BJ (cell line): Measurements from ENCODE around the gene B4GALT7. TPM values are rescaled to one million over a fixed set of nuclear protein-coding genes. Genes with fewer than 3 reads are reported as not detected.

ENCODE experiments used
- CTCF ChIA-PET: fragments of 350-600 bp; formaldehyde crosslinking; extraction: SDS; loops from one replicate; lab custom pipeline; 2021; ENCODE audit warnings: antibody characterized with exemption, inconsistent platforms; lab: Yijun Ruan, JAX
- POLR2A ChIA-PET: fragments of 300-600 bp; sonication (Branson Sonifier 250); formaldehyde crosslinking; extraction: SDS; loops from one replicate; lab custom pipeline; 2021; ENCODE audit warnings: antibody characterized with exemption; lab: Charles Lee
- DNase-seq: peaks from one replicate; pipeline ENCODE4 v3.0.0-alpha.2; 2011; ENCODE audit warnings: low read depth
- H3K27me3 ChIP-seq: 2 replicates; pipeline ENCODE4 v1.6.0; 2011; ENCODE audit warnings: low read length; ENCODE audit not compliant: control insufficient read depth, insufficient read depth
- H3K36me3 ChIP-seq: 2 replicates; pipeline ENCODE4 v1.5.1; 2011; ENCODE audit warnings: low read length; ENCODE audit not compliant: control insufficient read depth, insufficient read depth
- H3K4me3 ChIP-seq: 2 replicates; pipeline ENCODE4 v1.5.1; 2011; ENCODE audit warnings: low read depth, mild to moderate bottlenecking, control low read depth, low read length
- polyA plus RNA-seq: library from polyadenylated mRNA; depleted of rRNA; stranded (reverse); fragments of >200 nt; gene quantifications from 2 replicates; pipeline ENCODE4 v1.2.3, GENCODE V29; 2011
- TF ChIP-seq, protein P1 (sequence below): IDR thresholded peaks from 2 replicates; pipeline ENCODE4 v1.5.1; 2011; ENCODE audit warnings: low read depth, mild to moderate bottlenecking, control low read depth, inconsistent platforms, low read length, moderate library complexity; ENCODE audit not compliant: insufficient read depth

Gene B4GALT7
- polyA plus RNA-seq, 1 experiment = 39.5 TPM

GRCh38 chr5:177565046-177565445, 34.9 kb upstream of the B4GALT7 start:
- Histone ChIP-seq H3K4me3 (no peak overlapping the region), H3K36me3 (no peaks in the 10 kb centered on the region), H3K27me3 (peaks cover 8% of the 10 kb centered on the region)
- ChIA-PET CTCF (no interaction called here), POLR2A (no interaction called here)
- DNase-seq = no peak
- TF ChIP-seq, protein P1, sequence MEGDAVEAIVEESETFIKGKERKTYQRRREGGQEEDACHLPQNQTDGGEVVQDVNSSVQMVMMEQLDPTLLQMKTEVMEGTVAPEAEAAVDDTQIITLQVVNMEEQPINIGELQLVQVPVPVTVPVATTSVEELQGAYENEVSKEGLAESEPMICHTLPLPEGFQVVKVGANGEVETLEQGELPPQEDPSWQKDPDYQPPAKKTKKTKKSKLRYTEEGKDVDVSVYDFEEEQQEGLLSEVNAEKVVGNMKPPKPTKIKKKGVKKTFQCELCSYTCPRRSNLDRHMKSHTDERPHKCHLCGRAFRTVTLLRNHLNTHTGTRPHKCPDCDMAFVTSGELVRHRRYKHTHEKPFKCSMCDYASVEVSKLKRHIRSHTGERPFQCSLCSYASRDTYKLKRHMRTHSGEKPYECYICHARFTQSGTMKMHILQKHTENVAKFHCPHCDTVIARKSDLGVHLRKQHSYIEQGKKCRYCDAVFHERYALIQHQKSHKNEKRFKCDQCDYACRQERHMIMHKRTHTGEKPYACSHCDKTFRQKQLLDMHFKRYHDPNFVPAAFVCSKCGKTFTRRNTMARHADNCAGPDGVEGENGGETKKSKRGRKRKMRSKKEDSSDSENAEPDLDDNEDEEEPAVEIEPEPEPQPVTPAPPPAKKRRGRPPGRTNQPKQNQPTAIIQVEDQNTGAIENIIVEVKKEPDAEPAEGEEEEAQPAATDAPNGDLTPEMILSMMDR = no peak

DNA sequence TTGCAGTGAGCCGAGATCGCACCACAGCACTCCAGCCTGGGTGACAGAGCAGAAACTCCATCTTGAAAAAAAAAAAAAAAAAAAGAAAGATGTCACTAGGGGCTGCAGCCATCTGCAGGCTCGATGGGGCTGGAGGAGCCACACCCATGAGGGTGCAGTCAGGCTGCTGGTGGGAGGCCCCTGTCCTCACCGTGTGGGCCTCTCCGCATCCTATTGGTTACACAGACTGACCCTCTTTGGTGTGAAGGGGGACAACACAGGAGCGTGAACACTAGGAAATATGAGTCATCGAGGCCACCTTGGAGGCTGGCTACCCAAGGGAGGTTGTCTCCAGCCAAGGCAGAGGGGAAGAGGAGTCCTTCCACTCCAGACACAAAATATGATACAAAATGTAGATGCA, 31.6 kb upstream of the B4GALT7 start:
- no peak for DNase-seq
- Histone ChIP-seq H3K36me3 (no peaks in the 10 kb centered on the region), H3K27me3 (peaks cover 5% of the 10 kb centered on the region; the same call in 1 of the 2 replicates), H3K4me3 (no peak overlapping the region)
- TF ChIP-seq, protein P1 = no peak
- ChIA-PET POLR2A (no interaction called here), CTCF (interaction anchor here (0.6 kb wide), 1 partner anchor 1018 kb away, joined by 3 read pairs; no protein-coding TSS in a partner anchor)

- Histone ChIP-seq H3K36me3 (no peaks in the 10 kb centered on the region), H3K4me3 (no peak overlapping the region), H3K27me3 (peaks cover 4% of the 10 kb centered on the region; the same call in 1 of the 2 replicates)
- no peak for DNase-seq
- TF ChIP-seq, protein P1 = no peak
- CTCF ChIA-PET = interaction anchor here (0.6 to 1.1 kb wide), 3 partner anchors 9 to 22 kb away, joined by 3 to 4 read pairs (median 4); partner anchors contain the start of gene TMED9
- POLR2A ChIA-PET = no interaction called here
Observed at GRCh38 chr5:177569894-177570293, 30.0 kb upstream of the B4GALT7 start.

DNA sequence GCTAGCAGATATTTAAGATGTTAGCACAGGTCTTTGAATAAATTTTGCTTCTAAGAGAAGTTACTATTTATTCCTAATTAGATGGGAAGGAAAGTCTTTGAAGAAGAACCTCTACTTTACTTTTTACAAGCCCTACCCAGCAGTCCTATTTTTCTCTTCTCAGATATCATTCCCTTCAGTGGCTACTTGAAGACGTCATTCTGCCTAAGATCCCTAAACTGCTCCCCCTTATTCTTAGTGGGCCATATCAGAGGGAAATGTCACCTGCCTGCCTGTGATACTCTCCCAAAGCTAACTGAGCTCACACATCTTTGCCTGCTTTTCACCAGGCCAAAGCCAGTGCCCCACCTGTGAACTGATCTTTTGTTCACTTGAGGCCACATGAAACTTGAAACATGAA, 24.4 kb upstream of the B4GALT7 start:
- CTCF ChIA-PET = no interaction called here

GRCh38 chr5:177576169-177576568, 23.8 kb upstream of the B4GALT7 start:
- TF ChIP-seq, protein P1 = no peak
- Histone ChIP-seq H3K4me3 (no peak overlapping the region), H3K27me3 (no peaks in the 10 kb centered on the region), H3K36me3 (no peaks in the 10 kb centered on the region)
- ChIA-PET POLR2A (no interaction called here), CTCF (no interaction called here)
- no peak for DNase-seq

More for the DNA sequence above, 24.4 kb upstream of the B4GALT7 start:
- no peak for DNase-seq
- H3K36me3 ChIP-seq = no peaks in the 10 kb centered on the region
- TF ChIP-seq, protein P1 = no peak
- POLR2A ChIA-PET = no interaction called here
- H3K27me3 ChIP-seq = no peaks in the 10 kb centered on the region
- no peak overlapping the region for H3K4me3 ChIP-seq
